Liver (tissue), 3 donors: ENCODE data around the gene ITGB7.

ENCODE experiments used
- GABPA ChIP-seq, 2 donors: IDR thresholded peaks in 1 of 2; conservative IDR thresholded peaks in 1 of 2; 2 replicates each; pipeline ENCODE4 v1.6.1; 2016; ENCODE audit warnings: antibody characterized with exemption in 2 of 2, mild to moderate bottlenecking in 1 of 2, moderate library complexity in 1 of 2
- HNF4G ChIP-seq: IDR thresholded peaks from 2 replicates; pipeline ENCODE4 v1.6.1; 2016; ENCODE audit warnings: antibody characterized with exemption
- JUND ChIP-seq, 2 donors: IDR thresholded peaks; 2 replicates each; pipeline ENCODE4 v1.6.1; 2016; ENCODE audit warnings: antibody characterized with exemption in 2 of 2
- RAD21 ChIP-seq, 2 donors: IDR thresholded peaks; 2 replicates each; pipeline ENCODE4 v1.6.1; 2016; ENCODE audit warnings: antibody characterized with exemption in 2 of 2, mild to moderate bottlenecking in 2 of 2
- RXRA ChIP-seq, 2 donors: IDR thresholded peaks; 2 replicates each; pipeline ENCODE4 v1.6.1; 2017 to 2018; ENCODE audit warnings: antibody characterized with exemption in 2 of 2, mild to moderate bottlenecking in 1 of 2
- SP1 ChIP-seq: IDR thresholded peaks from 2 replicates; pipeline ENCODE4 v1.6.1; 2018; ENCODE audit warnings: antibody characterized with exemption, mild to moderate bottlenecking
- YY1 ChIP-seq: IDR thresholded peaks from 2 replicates; pipeline ENCODE4 v1.6.1; 2016; ENCODE audit warnings: antibody characterized with exemption, mild to moderate bottlenecking
- TF ChIP-seq, protein P1 (sequence below): fragments of 150-350 bp; IDR thresholded peaks from 2 replicates; pipeline ENCODE4 v1.5.1; 2017; ENCODE audit warnings: improper control_type of control experiment, low read depth, low read length; ENCODE audit not compliant: missing input control
- TF ChIP-seq, protein P2 (sequence below): IDR thresholded peaks from 2 replicates; pipeline ENCODE4 v1.6.1; 2016; ENCODE audit warnings: antibody characterized with exemption, mild to moderate bottlenecking
- TF ChIP-seq, protein P3 (sequence below): IDR thresholded peaks from 2 replicates; pipeline ENCODE4 v1.6.1; 2016; ENCODE audit warnings: antibody characterized with exemption
- donor health status: healthy.
- donor health status: healthy.

DNA sequence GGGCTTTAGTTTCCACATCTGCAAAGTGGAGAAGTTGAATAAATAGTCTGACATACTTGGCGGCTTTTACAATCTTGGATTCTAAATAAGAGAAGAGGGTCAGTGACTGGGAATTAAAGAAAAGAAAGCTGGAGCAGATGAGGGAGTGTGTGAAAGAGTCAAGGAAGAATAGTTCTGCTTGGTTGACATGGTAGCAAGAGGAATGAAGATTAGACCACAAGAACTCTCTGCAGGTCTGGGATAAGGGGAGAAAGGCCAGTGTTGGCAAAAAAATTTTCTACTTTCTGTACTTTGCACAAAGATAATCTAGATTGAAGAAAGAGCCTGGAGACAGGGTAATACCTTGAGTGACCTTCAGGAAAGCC lies 5.9 kb downstream of the ITGB7 start:
- TF ChIP-seq, protein P1, sequence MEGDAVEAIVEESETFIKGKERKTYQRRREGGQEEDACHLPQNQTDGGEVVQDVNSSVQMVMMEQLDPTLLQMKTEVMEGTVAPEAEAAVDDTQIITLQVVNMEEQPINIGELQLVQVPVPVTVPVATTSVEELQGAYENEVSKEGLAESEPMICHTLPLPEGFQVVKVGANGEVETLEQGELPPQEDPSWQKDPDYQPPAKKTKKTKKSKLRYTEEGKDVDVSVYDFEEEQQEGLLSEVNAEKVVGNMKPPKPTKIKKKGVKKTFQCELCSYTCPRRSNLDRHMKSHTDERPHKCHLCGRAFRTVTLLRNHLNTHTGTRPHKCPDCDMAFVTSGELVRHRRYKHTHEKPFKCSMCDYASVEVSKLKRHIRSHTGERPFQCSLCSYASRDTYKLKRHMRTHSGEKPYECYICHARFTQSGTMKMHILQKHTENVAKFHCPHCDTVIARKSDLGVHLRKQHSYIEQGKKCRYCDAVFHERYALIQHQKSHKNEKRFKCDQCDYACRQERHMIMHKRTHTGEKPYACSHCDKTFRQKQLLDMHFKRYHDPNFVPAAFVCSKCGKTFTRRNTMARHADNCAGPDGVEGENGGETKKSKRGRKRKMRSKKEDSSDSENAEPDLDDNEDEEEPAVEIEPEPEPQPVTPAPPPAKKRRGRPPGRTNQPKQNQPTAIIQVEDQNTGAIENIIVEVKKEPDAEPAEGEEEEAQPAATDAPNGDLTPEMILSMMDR, result no peak
- TF ChIP-seq RXRA (IDR thresholded peaks at IDR 0.05) (no peak), SP1 (no peak), YY1 (no peak), GABPA (IDR thresholded peaks at IDR 0.05 in 1 of 2, conservative IDR thresholded peaks at IDR 0.05 in 1 of 2) (no peak), HNF4G (no peak), RAD21 (IDR thresholded peaks at IDR 0.05) (no peak), JUND (IDR thresholded peaks at IDR 0.05) (no peak)
- TF ChIP-seq, protein P2, sequence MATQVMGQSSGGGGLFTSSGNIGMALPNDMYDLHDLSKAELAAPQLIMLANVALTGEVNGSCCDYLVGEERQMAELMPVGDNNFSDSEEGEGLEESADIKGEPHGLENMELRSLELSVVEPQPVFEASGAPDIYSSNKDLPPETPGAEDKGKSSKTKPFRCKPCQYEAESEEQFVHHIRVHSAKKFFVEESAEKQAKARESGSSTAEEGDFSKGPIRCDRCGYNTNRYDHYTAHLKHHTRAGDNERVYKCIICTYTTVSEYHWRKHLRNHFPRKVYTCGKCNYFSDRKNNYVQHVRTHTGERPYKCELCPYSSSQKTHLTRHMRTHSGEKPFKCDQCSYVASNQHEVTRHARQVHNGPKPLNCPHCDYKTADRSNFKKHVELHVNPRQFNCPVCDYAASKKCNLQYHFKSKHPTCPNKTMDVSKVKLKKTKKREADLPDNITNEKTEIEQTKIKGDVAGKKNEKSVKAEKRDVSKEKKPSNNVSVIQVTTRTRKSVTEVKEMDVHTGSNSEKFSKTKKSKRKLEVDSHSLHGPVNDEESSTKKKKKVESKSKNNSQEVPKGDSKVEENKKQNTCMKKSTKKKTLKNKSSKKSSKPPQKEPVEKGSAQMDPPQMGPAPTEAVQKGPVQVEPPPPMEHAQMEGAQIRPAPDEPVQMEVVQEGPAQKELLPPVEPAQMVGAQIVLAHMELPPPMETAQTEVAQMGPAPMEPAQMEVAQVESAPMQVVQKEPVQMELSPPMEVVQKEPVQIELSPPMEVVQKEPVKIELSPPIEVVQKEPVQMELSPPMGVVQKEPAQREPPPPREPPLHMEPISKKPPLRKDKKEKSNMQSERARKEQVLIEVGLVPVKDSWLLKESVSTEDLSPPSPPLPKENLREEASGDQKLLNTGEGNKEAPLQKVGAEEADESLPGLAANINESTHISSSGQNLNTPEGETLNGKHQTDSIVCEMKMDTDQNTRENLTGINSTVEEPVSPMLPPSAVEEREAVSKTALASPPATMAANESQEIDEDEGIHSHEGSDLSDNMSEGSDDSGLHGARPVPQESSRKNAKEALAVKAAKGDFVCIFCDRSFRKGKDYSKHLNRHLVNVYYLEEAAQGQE, result no peak
- TF ChIP-seq, protein P3, sequence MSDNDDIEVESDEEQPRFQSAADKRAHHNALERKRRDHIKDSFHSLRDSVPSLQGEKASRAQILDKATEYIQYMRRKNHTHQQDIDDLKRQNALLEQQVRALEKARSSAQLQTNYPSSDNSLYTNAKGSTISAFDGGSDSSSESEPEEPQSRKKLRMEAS, result no peak
